Measurements from ENCODE around the gene GALNT10.

GALNT10 gene

DNA sequence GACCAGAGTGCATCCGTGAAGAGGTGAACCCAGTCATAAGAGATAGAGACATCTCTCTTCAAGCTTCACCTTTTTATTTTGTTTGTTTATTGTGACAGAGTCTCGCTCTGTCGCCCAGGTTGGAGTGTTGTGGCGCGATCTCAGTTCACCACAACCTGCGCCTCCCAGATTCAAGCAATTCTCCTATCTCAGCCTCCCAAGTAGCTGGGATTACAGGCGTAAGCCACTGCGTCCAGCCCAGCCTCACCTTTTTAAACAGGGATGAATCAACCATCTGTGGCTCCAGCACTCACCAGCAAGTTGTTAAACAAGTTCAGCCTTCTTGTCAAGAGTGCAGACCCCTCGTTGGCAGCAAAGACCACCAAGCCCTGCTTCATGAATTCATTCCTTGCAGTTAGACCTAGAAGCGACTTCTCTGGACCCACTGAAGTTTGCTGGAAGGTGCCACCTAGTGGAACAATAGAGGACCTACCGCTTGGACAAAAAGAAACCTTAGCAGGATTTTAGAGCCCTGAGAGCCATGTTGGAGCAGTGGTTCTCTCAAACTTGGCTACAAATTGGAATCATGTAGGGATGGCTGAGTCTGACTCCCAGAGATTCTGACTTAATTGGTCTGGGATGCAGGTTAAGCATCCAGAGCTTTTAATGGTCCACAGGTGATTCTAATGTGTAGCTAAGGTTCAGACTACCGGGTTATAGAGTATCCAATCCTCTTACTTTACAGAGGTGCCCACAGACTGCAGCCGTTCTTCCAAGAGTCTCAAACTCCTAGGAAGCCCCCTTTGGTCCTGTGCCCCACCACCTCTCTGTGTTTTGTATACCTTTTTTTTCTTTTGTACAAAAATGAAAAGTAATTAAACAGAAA is 10.5 kb upstream of the GALNT10 start:
- peak in 2 of 5 donors; percentile 26 to 69 for DNase-seq

DNA sequence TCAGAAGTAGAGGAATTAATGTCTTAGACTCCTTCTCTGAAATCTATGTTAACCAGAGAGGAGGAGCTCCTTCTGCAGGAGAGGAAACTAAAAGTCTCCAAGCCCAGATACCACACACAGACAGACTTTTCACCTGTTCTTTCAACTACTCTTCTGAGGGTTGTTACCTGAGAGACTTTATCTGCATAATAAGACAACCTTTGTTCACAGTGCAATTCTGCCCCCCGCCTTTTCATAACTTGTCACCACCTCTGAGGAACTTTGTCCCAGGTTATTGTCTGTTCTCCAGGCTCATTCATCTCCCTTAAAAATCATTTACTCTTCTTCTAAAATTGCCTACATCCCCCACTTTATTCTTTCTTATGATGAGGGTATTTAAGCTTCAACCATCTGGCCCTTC is 9.4 kb upstream of the GALNT10 start:
- DNase-seq, result no peak

DNA sequence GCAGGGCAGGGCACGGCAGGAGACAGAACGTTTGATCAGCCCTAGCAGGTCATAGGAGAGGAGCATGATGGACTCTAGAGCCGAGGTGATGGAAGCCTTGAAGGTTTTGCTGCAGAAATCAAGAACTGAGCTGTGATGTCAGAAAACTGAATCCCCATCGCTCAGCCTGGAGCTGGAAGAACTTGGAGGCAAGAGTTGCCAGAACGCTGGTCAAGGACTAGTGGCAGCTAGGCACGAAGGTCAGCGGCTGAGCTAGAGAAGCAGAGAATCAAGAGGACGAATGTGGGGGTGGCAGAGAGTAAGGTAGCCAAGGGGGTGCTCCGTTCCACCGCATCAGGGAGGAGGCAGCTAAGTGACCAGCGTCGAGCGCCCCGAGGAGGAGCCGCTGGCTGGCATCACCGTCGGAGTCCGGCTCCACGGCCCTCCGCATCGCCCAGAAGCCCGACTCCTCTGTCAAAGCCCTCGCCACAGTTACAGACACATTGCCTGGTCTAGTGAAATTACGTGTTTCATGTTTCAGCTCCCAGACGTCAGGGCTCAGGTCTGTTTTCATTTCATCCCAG is 1.2 kb upstream of the GALNT10 start:
- no peak for DNase-seq

DNA sequence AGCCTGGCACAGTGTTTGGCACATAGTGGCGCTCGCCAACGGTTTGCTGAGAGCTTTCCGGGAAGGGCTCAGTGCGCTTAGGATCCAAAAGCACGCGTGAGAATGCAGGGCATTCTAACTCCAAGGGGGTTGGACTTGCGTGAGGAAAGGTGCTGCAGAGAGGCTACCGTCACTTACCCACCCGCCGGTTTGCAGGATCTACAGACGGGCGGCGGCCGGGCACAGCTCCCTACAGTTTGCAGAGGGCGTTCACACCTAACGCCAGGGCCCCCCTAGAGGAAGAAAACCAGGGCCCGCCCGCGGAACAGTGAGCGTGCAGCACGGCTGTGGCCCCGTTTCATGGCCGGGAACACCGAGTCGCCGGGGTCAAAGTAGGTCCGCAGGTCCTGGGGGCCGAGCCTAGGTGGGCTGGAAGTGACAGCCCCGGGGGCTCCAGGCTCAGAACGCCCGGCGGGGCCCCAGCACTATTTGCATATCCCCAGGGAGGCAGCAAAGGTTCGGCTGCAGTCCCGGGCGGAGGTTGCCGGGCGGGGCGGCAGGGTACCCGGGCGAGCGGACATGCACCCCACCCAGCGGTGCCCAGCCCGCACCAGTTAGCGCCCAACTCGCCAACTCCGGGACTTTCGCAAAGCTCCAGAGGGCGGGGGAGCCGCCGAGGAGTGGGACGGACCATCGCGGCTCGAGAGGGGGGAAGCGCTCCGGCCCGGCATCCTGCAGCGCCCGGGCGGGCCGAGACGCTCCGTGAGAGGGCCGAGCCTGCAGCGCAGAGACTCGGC is 526 bp upstream of the GALNT10 start:
- peak; percentile 68 to 87 (median 73) for DNase-seq

DNA sequence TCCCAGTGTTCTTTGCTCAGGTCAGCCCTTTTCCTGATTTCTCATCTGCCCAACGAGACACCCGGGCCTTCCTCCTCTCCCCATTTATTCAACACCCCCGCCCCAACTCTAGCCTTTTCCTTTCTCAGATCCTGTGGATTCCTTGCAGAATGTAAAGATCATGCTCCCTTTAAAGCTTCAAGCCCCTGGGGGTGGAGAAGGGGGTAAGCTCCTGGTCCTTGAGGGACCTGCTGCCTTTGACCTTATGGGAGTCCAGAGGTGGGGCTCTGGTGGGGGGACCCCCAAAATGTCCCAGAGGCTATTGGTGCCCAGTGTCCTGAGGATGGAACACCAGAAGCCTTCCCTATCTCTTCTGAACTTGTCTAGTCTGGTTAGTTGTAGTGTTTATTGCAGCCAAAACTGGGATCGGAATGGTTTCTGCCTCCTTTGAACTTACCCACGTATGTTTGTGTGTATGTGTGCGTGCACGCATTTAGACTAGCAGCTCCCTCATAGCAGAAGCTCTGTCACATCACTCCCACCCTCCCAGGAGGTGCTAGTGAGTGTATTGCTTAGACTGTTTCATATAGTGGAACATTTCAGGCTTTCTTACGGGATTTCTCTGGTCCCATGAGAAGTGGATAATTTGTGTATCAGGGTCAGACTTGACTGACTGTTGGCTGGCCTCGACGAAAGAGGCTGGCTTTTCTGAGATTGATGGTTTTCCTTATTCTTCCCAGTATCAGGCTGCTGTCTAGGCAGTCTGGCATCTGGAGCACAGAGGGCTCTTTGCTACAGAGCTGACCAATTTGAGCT is 1.1 kb downstream of the GALNT10 start:
- DNase-seq, result no peak

DNA sequence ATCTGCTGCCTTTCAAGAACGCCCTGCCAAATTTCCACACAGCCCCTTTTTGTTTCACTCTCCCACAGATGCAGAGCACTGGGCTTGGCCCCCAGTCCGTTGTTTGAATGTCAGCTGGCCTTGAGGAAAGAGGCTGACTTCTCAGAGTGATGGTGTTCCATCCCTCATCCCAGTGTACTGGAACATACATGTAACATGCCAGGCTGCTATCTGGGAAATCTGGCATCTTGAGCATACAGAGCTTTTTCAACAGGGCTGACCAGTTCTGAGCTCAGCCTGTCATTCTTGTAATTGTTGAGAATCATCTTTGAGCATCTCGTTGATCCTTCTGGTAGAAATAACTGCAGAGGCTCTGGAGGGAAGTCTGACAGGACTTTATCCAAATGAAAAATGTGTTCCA is 2.8 kb downstream of the GALNT10 start:
- no peak for DNase-seq

DNA sequence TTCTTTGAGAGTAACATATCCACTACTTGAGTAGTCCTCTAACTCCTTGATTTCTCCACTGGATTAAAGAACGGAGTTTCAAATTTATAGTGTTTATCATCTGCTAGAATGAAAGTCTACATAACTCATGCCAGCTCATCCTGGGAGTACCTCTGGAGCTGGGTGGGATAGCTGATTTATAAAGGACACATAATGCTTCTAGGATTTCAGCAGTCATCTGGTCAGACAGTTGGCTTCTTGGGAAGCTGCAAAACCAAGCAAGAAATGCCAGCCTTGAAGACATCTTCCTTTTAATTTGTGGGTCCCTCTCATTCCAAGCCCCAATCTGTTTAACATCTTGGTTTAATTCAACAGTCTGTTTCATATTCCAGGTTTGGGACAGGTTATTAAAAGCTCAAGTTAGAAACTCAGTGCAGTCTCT is 3.2 kb downstream of the GALNT10 start:
- DNase-seq, result no peak

DNA sequence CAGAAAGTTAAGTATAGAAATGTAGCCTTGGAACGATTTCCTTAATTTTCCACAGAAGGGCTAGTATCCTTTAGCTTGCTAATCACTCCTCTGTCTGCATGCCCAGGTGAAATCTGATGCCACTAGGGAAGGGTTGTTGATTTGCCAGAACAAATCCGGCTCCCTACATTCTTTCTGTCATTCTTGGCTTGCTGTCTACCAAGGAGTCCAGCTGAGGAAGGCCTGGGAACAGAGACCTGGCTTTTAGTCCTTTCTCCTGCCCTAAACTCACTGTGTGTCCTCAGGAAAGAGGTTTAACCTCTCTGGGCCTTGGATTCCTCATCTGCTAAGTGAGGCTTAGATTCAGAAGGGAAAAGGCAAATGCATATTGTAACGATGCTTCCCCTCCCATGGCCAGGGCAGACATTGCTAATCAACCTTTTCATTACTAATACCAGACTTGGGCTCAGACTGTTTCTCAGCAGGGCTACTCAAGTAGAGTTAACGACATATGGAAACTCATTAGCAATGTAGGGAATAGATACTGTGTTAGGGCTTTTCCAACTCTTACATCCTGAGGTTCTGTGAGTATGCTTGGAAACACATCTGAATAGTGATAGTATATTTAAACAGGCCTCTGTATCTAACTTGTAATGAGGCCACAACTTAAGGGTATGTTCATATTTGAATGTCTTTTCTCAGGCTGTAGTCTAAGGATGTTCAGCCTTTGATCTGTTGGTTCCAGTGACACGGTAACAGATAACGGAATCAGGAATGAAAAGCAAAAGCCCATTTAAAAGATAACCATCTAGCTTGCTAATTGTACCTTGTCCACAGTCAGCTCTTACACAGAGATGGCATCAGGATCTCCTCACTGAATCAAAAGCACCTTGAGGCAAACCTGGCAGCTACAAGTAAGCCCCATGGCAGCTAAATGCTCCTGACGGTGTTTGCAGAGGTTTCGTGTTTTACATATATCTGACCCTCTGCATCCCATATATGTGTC is 4.1 kb downstream of the GALNT10 start:
- no peak for DNase-seq

DNA sequence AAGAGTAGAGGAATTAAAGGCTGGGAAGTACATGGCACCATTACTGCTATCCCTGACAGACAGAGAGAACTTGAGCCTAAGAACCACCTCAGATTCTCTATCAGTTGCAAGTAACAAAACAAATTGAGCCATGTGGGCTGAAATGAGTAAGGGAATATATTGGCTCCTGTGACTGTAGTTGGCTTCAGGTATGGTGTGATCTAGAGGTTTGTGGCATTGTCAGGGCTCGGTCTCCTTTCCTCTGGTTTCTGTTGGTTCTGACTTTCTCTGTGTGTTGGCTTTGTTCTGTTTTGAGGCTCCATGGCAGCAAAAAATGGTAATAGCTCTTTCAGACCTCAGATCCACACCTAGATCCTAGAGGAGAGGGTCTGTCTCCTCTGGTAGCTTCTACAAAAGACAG is 5.7 kb downstream of the GALNT10 start:
- DNase-seq, result no peak

DNA sequence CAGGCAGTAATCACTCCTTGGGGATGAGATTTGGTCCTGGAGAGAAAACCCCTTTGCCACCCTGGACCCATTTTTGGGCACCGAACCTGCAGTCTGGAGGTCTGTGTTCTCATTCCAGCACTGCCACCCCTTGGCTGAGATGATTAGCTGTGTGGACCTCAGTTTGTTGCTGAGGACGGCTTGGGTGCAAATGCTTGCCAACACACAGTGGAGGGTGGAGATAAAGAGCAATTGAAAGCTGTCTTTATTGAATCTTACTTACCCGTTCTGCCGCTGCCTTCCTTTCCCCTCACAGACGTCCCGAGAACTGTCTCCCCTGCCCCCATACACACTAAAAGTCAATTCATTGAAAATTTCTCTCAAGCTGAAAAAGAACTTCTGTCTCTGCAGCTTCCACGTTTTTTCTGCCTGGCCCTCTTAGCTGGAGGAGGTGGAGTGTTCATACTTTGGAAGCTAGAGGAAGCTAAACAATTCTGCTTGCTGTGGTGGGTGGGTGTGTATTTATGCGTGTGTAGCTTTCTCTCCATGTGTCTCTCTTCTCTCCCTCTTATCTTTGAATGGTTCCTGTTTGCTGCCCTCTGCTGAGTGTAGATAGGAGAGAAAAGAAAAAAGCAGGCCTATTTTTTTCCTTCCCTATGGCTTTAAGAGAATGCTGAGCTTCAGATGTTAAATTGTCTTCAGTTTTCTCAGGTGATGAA is 6.6 kb downstream of the GALNT10 start:
- no peak for DNase-seq

DNA sequence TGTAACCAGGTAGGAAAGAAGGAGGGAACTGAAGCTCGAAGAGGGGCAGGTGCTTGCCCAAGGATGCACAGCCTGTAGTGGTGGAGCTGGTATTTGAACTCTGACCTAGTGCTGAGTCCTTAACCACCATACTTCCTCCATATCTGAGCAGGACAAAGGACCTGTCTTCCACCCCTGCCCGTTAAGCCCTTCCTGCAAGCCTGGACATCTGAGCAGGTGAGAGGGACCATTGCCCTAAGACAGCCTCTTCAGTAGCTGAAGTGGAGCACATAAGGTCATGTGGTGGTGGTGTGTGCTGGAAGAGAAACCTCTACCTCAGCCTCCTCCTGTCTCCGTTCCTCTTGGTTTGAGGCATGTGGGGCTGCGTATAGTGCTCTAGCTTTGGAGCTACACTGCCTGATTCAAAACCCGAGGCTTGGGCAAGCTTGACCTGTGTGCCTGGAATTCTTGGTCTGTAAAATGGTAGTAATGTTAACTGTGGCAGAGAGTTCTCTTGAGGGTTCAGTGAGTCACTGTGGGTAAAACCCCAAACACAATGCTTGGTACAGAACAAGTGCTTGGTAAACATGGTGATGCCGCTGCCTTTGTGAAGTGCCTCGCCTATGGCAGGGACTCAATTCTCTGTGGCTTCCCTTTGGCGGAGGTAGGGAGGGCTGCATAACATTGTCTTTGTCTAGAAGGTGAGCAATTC is 7.4 kb downstream of the GALNT10 start:
- peak in 4 of 5 donors; percentile 19 to 80 (median 32) for DNase-seq

DNA sequence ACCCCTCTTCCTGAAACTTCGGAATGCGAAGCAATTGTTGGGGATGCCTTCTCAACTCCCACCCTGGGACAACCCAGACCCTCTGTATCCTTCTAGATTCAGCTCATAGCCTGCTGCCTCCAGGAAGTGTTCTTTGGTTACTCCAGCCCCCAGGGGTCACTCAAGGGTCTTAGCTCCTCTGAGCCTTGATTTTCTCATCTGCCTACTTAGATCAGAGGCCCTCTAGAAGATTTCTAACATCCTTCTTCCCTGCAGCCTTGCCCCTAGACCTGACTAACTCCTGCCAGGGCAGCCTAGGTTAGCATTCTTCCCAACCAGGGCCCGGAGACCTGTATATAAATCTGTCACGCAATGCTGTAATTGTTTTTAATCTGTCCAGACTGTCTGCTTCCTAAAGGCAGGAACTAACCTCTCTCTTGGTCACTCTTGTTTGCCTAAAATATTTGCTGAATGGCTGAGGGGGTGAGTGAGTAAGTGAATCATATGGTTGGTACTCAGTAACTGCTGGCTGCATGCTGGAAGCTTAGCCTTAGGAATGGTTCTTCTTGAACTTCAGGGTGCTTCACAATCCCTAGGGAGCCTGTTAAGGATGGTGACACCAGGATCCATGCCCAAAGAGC is 8.2 kb downstream of the GALNT10 start:
- DNase-seq, result no peak

DNA sequence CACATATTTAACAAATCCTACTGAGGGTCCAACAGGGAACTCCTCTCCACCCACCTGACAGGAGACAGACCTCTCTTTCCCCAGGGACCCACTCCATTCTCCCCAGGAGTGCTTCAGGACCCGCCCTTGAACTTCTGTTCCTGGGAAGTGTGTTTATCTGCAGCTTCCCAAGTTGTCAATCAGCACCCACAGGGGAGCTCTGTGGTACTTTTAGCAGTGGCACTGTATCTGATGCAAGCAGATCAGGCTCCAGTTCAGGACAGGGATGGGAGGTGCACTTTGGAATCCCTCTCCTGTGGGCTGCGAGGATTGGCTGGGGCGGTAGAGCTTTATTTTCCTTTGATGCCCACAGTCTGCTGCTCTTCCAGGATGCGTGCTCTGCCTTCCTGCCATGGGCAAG is 8.7 kb downstream of the GALNT10 start:
- no peak for DNase-seq

DNA sequence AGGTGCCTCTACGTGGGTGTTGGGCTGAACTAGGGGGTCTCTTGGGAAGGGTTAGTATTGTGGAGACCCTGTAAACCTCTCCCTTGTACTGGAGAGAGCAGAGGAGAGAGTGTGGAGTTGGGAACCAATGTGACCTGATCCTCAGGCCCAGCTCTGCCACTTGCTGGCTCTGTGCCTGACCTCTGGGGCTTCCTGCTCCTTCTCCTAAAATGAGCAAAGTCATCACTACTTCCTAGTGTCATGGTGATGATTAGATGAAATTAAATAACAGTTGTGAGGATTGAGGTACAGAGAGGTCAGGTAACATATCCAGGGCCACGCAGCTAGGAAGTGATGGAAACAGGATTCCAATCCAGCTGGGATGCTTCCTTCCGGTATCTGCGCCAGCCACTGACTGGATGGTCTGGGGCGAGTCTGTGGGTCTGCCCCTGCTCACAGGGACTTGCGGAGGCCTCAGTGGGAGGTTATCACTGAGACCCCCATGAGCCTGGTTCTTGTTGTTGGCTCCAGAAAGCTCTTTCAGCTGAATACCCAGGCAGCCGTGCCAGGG is 9.2 kb downstream of the GALNT10 start:
- DNase-seq, result no peak

DNA sequence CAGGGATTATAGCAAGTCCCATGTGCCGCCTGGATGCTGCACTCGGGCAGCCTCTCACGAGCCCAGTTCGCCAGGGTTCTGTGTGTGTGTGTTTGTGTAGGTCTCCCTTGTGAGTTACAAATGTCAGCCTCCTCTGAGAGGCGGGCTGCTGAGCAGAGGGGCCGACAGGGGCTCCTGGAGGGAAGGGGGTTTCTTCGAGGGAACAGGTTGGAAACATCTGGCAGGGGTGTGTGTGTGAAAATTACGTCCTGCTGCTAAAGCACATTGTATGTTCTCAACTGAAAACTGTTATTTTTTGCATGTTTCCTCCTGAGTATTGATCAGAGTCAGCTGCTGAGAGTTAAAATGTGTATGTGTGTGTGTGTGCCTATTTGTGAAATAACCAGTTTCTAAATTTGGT is 9.7 kb downstream of the GALNT10 start:
- no peak for DNase-seq

DNA sequence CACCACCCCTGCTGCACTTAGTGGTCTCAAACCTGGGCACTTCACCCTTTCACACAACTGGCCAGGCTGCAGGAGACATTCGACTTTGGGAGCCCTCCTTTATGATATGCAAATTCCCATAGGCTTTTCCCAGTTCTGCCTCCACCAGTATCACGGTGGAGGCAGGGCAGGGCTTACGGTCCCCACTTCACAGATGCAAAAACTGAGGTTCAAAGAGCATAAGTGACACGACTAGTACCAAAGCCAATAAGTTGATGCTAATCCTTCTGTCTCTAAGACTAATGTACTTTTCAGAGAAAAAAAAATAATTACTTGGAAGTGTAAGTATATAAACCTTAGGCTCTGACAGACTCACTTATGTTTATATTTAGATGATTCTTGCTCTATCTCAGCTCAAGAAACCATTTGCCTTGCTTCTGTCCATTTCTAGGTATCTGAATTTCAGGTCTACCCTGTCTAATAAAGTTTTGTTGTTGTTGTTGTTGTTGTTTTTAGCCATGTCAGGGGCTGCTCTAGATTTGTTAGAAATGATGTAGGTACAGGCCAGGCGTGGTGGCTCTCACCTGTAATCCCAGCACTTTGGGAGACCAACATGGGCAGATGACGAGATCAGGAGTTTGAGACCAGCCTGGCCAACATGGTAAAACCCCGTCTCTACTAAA is 10.7 kb downstream of the GALNT10 start:
- no peak for DNase-seq

DNA sequence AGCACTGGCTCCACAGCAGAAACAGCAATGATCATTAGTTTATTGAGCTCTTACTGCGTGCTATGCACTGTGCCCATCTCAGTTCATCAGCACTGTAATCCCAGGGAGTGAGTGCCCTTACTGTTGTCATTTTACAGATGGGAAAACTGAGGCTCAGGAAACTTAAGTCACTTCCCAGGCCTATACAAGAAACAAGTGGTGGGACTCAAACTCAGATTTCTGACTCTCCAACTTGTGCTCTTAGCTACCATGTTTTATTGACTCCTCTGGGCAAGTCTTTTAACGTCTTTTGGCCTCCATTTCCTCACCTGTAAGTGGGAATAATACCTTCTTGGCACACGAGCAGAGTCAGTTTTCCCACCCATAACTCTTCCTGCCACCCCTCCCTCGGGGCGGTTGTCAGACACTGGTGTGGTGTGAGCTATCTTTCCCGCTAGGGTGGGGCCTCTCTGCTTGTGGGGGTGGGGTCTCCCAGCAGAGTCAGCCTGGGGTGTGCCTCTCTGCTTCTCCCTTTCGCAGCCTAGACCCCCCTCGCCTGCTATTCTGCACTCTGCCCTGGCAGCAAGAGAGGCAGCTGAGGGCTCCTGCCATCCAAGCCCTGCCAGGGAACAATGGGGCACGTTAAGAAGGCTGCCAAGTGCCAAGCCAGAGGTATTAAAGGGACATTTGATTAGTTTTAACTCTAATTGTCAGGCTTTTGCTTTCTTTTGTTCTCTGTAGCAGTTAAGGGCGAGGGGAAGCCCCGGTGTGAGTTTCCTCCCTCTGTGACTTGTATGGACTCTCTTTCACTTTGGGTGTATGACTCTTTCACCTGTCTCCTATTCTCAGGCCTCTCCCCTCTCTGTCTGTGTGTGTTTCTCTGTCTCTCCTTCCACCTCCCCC is 12.1 kb downstream of the GALNT10 start:
- DNase-seq, result peak in 1 of 5 donors; percentile 67
